HepG2 (cell line): ENCODE measurements around the gene ANAPC16. TPM values are rescaled to one million over a fixed set of nuclear protein-coding genes. Genes with fewer than 3 reads are reported as not detected.

Experiments used
- ATAC-seq: fragments of 200-7000 bp; cut with Tn5 transposase; 3 replicates; pipeline ENCODE4 v1.9.1; 2020; ENCODE audit warnings: mild to moderate bottlenecking, moderate library complexity
- BruUV-seq: library from RNA; stranded (reverse); fragments of 400-500 nt; replicated peaks from 2 replicates; lab custom pipeline; 2021; lab: Mats Ljungman, UMichigan
- CTCF ChIA-PET: fragments of 300-600 bp; formaldehyde crosslinking; extraction: SDS; loops from one replicate; lab custom pipeline; 2021; ENCODE audit warnings: low total read pairs, inconsistent platforms, low intra/inter-chr PET ratio; lab: Yijun Ruan, JAX
- POLR2A ChIA-PET: fragments of 350-600 bp; sonication (Branson Sonifier 250); formaldehyde crosslinking; loops from one replicate; lab custom pipeline; 2020; ENCODE audit warnings: antibody characterized with exemption, inconsistent platforms; lab: Yijun Ruan, JAX
- DNase-seq: peaks from one replicate; pipeline ENCODE4 v3.0.0-alpha.2; 2015; ENCODE audit warnings: low spot score
- FAIRE-seq: peaks from 3 replicates; lab custom pipeline; 2011; peaks lifted over from hg19 to GRCh38; lab: Jason Lieb, UNC
- H2AFZ ChIP-seq: one replicate; pipeline ENCODE4 v1.6.1; 2011; ENCODE audit warnings: low read length, inconsistent platforms
- H3K27ac ChIP-seq: fragments of 300-600 bp; 3 replicates; pipeline ENCODE4 v1.8.0; 2011; ENCODE audit warnings: mixed run types, mild to moderate bottlenecking, mixed read lengths, low read length, inconsistent platforms; ENCODE audit not compliant: insufficient read depth; ENCODE audit errors: extremely low read length
- H3K27me3 ChIP-seq, 2 experiments: fragments of 200-600 bp in 1 of 2; 2 replicates in 1 of 2; 3 replicates in 1 of 2; pipeline versions ENCODE4 v1.6.0 to v1.8.0; 2011; ENCODE audit warnings: low read length in 2 of 2, mild to moderate bottlenecking in 2 of 2, moderate library complexity in 2 of 2, inconsistent platforms in 1 of 2; ENCODE audit not compliant: insufficient read depth in 2 of 2, control insufficient read depth in 1 of 2
- H3K36me3 ChIP-seq, 2 experiments: fragments of 200-600 bp in 1 of 2; replicated peaks in 1 of 2; 2 replicates in 1 of 2; 3 replicates in 1 of 2; pipeline versions ENCODE4 v1.5.1 to v1.8.0; 2011; ENCODE audit warnings: low read length in 2 of 2, inconsistent platforms in 1 of 2; ENCODE audit not compliant: insufficient read depth in 2 of 2, control insufficient read depth in 1 of 2
- H3K4me1 ChIP-seq: 2 replicates; pipeline ENCODE4 v1.5.1; 2012; ENCODE audit warnings: low read length, inconsistent platforms; ENCODE audit not compliant: insufficient read depth
- H3K4me2 ChIP-seq: 2 replicates; pipeline ENCODE4 v1.6.0; 2011; ENCODE audit warnings: low read depth, low read length, inconsistent platforms
- H3K4me3 ChIP-seq, 3 experiments: fragments of 200-600 bp in 1 of 3; sonication (generic), shearing (Covaris generic) in 1 of 3; replicated peaks in 1 of 3; 2 replicates each; pipeline ENCODE4 v1.5.1; 2011 to 2016; ENCODE audit warnings: low read length in 3 of 3, inconsistent platforms in 2 of 3, low read depth in 2 of 3, mild to moderate bottlenecking in 2 of 3, control low read depth in 1 of 3, mixed read lengths in 1 of 3; ENCODE audit not compliant: insufficient read depth in 1 of 3
- H3K79me2 ChIP-seq: one replicate; pipeline ENCODE4 v1.6.1; 2011; ENCODE audit warnings: low read length, inconsistent platforms; ENCODE audit not compliant: insufficient read depth
- H3K9ac ChIP-seq: 2 replicates; pipeline ENCODE4 v1.6.0; 2011; ENCODE audit warnings: mild to moderate bottlenecking, low read depth, low read length, inconsistent platforms; ENCODE audit not compliant: insufficient read depth
- H3K9me3 ChIP-seq: 2 replicates; pipeline ENCODE4 v1.5.1; 2012; ENCODE audit warnings: mild to moderate bottlenecking, low read length
- H4K20me1 ChIP-seq: 2 replicates; pipeline ENCODE4 v1.6.0; 2011; ENCODE audit warnings: inconsistent platforms, mild to moderate bottlenecking, low read length, moderate library complexity; ENCODE audit not compliant: insufficient read depth
- FOXA1 ChIP-seq, 2 experiments: fragments of 450-650 bp in 1 of 2; sonication (generic) in 1 of 2; formaldehyde crosslinking in 1 of 2; IDR thresholded peaks; 2 replicates each; pipeline versions ENCODE4 v1.4.0 to v1.6.1; 2016 to 2020; ENCODE audit warnings: missing genetic modification reagents in 1 of 2
- MAFF ChIP-seq: IDR thresholded peaks from 2 replicates; pipeline ENCODE4 v1.6.1; 2011; ENCODE audit warnings: low read depth, low read length, improper control_type of control experiment
- SIN3B ChIP-seq: fragments of 150-350 bp; IDR thresholded peaks from 2 replicates; pipeline ENCODE4 v1.6.1; 2014; ENCODE audit warnings: low read length
- ZNF567 ChIP-seq: sonication (generic); formaldehyde crosslinking; IDR thresholded peaks from 2 replicates; pipeline ENCODE4 v1.8.1; 2023; ENCODE audit warnings: mild to moderate bottlenecking, missing genetic modification reagents, borderline replicate concordance
- ZNF781 ChIP-seq: sonication (generic); formaldehyde crosslinking; IDR thresholded peaks from 2 replicates; pipeline ENCODE4 v1.5.1; 2020; ENCODE audit warnings: borderline replicate concordance, mild to moderate bottlenecking, missing genetic modification reagents; ENCODE audit errors: not compliant biosample characterization
- WGBS: methylation state at CpG from one replicate; pipeline ENCODE4 v1.1.6; 2017; ENCODE audit warnings: low lambda C conversion rate; 5-methylcytosine and 5-hydroxymethylcytosine counted together
- in situ Hi-C: cut with HindIII; loops from 2 replicates; pipeline ENCODE4 v1.10.0; 2017; ENCODE audit warnings: low pct_unique_long_range_greater_than_20kb; ENCODE audit not compliant: extremely low pct_ligation_motif_present
- intact Hi-C: fragments of 100-400 bp; cut with micrococcal nuclease; formaldehyde crosslinking; loops from one replicate; pipeline ENCODE4 v1.10.0; 2022; ENCODE audit not compliant: unreplicated experiment
- polyA plus RNA-seq, 8 experiments: library from polyadenylated mRNA; depleted of rRNA in 3 of 8; stranded (reverse) in 7 of 8; unstranded in 1 of 8; fragments of >200 nt; fragmentation: Illumina TruSeq in 4 of 8; extraction: Trizol in 4 of 8; gene quantifications; 2 replicates each; pipeline versions ENCODE4 v1.2.1 to v1.2.3, GENCODE V29; 2011 to 2016; ENCODE audit warnings: low read depth in 4 of 8, missing spikeins in 1 of 8, mixed read lengths in 1 of 8; ENCODE audit not compliant: insufficient read depth in 1 of 8
- total RNA-seq, 5 experiments: library from RNA; depleted of rRNA; stranded (reverse); fragments of >200 nt; fragmentation: Illumina TruSeq; extraction: Trizol; gene quantifications; 2 replicates each; pipeline ENCODE4 v1.2.3, GENCODE V29; 2016; ENCODE audit warnings: low read depth in 1 of 5

The ANAPC16 gene
- total and polyA plus RNA-seq, 2 of the 13 experiments (the other 11 are each of a cell fraction or from before 2014, with no cell fraction given): 74.8 to 89.4 TPM

DNA sequence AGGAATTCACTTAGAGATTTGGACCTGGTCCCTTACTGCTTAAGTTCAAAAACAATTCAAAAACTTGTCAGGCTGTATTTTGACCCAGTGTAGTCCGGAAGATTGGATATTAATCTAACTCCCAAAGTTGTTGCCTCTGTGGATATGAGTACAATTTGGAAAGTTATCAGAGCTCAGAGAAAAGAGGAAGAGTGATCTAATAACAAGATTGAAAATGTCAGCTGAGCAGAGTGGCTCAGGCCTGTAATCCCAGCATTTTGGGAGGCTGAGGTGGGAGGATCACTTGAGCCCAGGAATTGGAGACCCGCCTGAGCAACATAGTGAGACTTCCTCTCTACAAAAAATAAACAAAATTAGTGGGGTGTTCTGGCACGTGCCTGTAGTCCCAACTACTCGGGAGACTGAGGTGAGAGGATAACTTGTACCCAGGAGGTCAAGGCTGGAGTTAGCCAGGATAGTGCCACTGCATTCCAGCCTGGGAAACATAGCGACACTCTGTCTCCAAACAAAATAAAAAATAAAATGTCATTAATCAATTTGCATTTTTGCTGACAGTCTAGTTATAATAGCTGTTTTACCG lies 3.5 kb downstream of the ANAPC16 start:
- no TSS peak for BruUV-seq
- in situ Hi-C loops (no loop called here), intact Hi-C loops (loop anchor here (10.0 kb wide), 1 partner anchor 265 kb away; no protein-coding TSS in a partner anchor)
- no peak for DNase-seq
- peaks cover 48% of the 10 kb centered on the region for H3K79me2 ChIP-seq
- no peak overlapping the region for H3K4me2 ChIP-seq
- no peak for FAIRE-seq
- ChIA-PET CTCF (no interaction called here), POLR2A (interaction anchor here (0.6 to 1.5 kb wide), 5 partner anchors 12 to 291 kb away, joined by 3 to 5 read pairs (median 4); partner anchors contain the start of gene DDIT4)
- H2AFZ ChIP-seq: no peak overlapping the region
- no peak overlapping the region for H3K4me3 ChIP-seq
- peaks cover 7 to 12% of the 10 kb centered on the region in 2 experiments; a peak in 4 of 5 replicates for H3K36me3 ChIP-seq
- no peak overlapping the region for H3K27ac ChIP-seq
- no peak for ATAC-seq
- H3K9ac ChIP-seq: no peak overlapping the region
- peaks cover 50% of the 10 kb centered on the region for H3K4me1 ChIP-seq
- TF ChIP-seq MAFF: 0 out of 2 replicates have a peak, but pooled peaks have one; percentile 4
- TF ChIP-seq SIN3B: no peak
- H3K27me3 ChIP-seq: no peaks in the 10 kb centered on the region
- H3K9me3 ChIP-seq: no peaks in the 10 kb centered on the region
- WGBS: 92% methylated on average over 6 of the region's 6 CpGs
- peaks cover 4% of the 10 kb centered on the region; the same call in 1 of the 2 replicates for H4K20me1 ChIP-seq

GRCh38 chr10:72220637-72221036 lies 4.8 kb downstream of the ANAPC16 start:
- in situ Hi-C loops: no loop called here
- POLR2A ChIA-PET: interaction anchor here (0.8 to 3.8 kb wide), 4 partner anchors 11 to 100 kb away, joined by 4 to 17 read pairs (median 4); no protein-coding TSS in a partner anchor
- Histone ChIP-seq H4K20me1 (peaks cover 4% of the 10 kb centered on the region; the same call in 1 of the 2 replicates), H3K27ac (no peak overlapping the region), H3K9me3 (no peaks in the 10 kb centered on the region), H3K36me3 (peaks cover 7 to 12% of the 10 kb centered on the region in 2 experiments; a peak in 4 of 5 replicates), H3K27me3 (no peaks in the 10 kb centered on the region), H3K4me2 (no peak overlapping the region), H2AFZ (no peak overlapping the region), H3K9ac (no peak overlapping the region), H3K4me1 (peaks cover 41% of the 10 kb centered on the region), H3K79me2 (peaks cover 38% of the 10 kb centered on the region), H3K4me3 (no peak overlapping the region)
- FAIRE-seq (no peak), DNase-seq (no peak), ATAC-seq (no peak)
- whole genome bisulfite sequencing: 91% methylated on average over 8 of the region's 8 CpGs
- no peak for TF ChIP-seq ZNF567 (CRISPR knock-in tag)
- no peak for TF ChIP-seq FOXA1 (IDR thresholded peaks at IDR 0.05)
- no peak for TF ChIP-seq FOXA1 (CRISPR knock-in tag; IDR thresholded peaks at IDR 0.05)
- TF ChIP-seq ZNF781 (CRISPR knock-in tag): no peak
- no TSS peak for BruUV-seq
- intact Hi-C loops: loop anchor here (5.0 to 10.0 kb wide), 3 partner anchors 96 to 173 kb away; no protein-coding TSS in a partner anchor
- CTCF ChIA-PET: no interaction called here
